Stimulated activated CD4-positive, alpha-beta T cell treated with anti-CD3 and anti-CD28 coated beads, Interleukin-4, amount 100 ng/mL, for 24 hours (primary cell): ENCODE measurements around the gene ASPSCR1.
A peak's percentile ranks its signal among the peaks of the same experiment; 100 is the strongest.

Source experiments
- DNase-seq: peaks from one replicate; pipeline ENCODE4 v3.0.0-alpha.2; 2020

ASPSCR1 gene

GRCh38 chr17:82015311-82015971 lies 38.0 kb downstream of the ASPSCR1 start:
- DNase-seq = no peak

- no peak for DNase-seq
These were observed 38.8 kb downstream of the ASPSCR1 start for GRCh38 chr17:82016061-82016874.

- DNase-seq = no peak
These were observed 39.5 kb downstream of the ASPSCR1 start for GRCh38 chr17:82016875-82017459.

GRCh38 chr17:82017612-82018151 lies 40.3 kb downstream of the ASPSCR1 start:
- DNase-seq = no peak

GRCh38 chr17:82018152-82018988 lies 40.9 kb downstream of the ASPSCR1 start:
- no peak for DNase-seq

- DNase-seq = no peak
These were observed 41.7 kb downstream of the ASPSCR1 start for GRCh38 chr17:82018989-82019689.

- peak; percentile 64 for DNase-seq
These were observed 42.5 kb downstream of the ASPSCR1 start for GRCh38 chr17:82019690-82020571.

GRCh38 chr17:82020572-82021106 lies 43.2 kb downstream of the ASPSCR1 start:
- no peak for DNase-seq

GRCh38 chr17:82021107-82021899 lies 43.9 kb downstream of the ASPSCR1 start:
- DNase-seq = peak; percentile 57

- DNase-seq = no peak
These were observed 44.5 kb downstream of the ASPSCR1 start for GRCh38 chr17:82021900-82022309.

GRCh38 chr17:82022310-82022980 lies 45.0 kb downstream of the ASPSCR1 start, which contains the start of gene CENPX:
Gene CENPX (minus strand): TSS chr17:82022878. CDS start chr17:82022861, 17 bp downstream.
- no peak for DNase-seq

GRCh38 chr17:82022981-82023446 lies 45.6 kb downstream of the ASPSCR1 start, which contains the start of gene LRRC45:
Gene LRRC45 (plus strand): TSS chr17:82023305. CDS start chr17:82023644, 339 bp downstream.
- DNase-seq = peak; percentile 100

- peak; percentile 22 for DNase-seq
These were observed 46.2 kb downstream of the ASPSCR1 start for GRCh38 chr17:82023447-82024241.

GRCh38 chr17:82024859-82025258 lies 47.4 kb downstream of the ASPSCR1 start:
- no peak for DNase-seq

- DNase-seq = no peak
These were observed 48.1 kb downstream of the ASPSCR1 start for GRCh38 chr17:82025401-82026107.

- DNase-seq = no peak
These were observed 50.8 kb downstream of the ASPSCR1 start for GRCh38 chr17:82028246-82028645.

- DNase-seq = no peak
These were observed 51.5 kb downstream of the ASPSCR1 start for GRCh38 chr17:82028966-82029365.
